ENCODE measurements around the gene UBE2J2.
A peak's percentile ranks its signal among the peaks of the same experiment; 100 is the strongest.

The UBE2J2 gene

GRCh38 chr1:1230656-1231399 is 42.8 kb downstream of the UBE2J2 start:
- H3K27me3 ChIP-seq = no peaks in the 10 kb centered on the region
- peak; percentile 25 for TF ChIP-seq CTCF (IDR thresholded peaks at IDR 0.05; ENCODE audit: low read depth, low read length)
- H3K9me3 ChIP-seq = peaks cover 6% of the 10 kb centered on the region
- peak overlapping the region; percentile 95 for H3K4me3 ChIP-seq (ENCODE audit: low read depth, low read length)
- DNase-seq = no peak
- peaks cover 40% of the 10 kb centered on the region for H3K36me3 ChIP-seq
- H3K4me1 ChIP-seq = no peaks in the 10 kb centered on the region; the same call in 1 of the 2 replicates

- peaks cover 47% of the 10 kb centered on the region for H3K36me3 ChIP-seq
- no peak for DNase-seq
- no peaks in the 10 kb centered on the region for H3K27me3 ChIP-seq
- H3K4me3 ChIP-seq (ENCODE audit: low read depth, low read length) = no peak overlapping the region
- no peak for TF ChIP-seq CTCF (IDR thresholded peaks at IDR 0.05; ENCODE audit: low read depth, low read length)
- H3K4me1 ChIP-seq = no peaks in the 10 kb centered on the region; the same call in 1 of the 2 replicates
- H3K9me3 ChIP-seq = peaks cover 6% of the 10 kb centered on the region
Observed at GRCh38 chr1:1229770-1230169, 43.9 kb downstream of the UBE2J2 start.

GRCh38 chr1:1228596-1229321 is 44.9 kb downstream of the UBE2J2 start:
- Histone ChIP-seq H3K4me1 (no peaks in the 10 kb centered on the region; the same call in 1 of the 2 replicates), H3K27me3 (no peaks in the 10 kb centered on the region), H3K36me3 (peaks cover 52% of the 10 kb centered on the region), H3K9me3 (peaks cover 6% of the 10 kb centered on the region), H3K4me3 (ENCODE audit: low read depth, low read length) (no peak overlapping the region)
- TF ChIP-seq CTCF (IDR thresholded peaks at IDR 0.05; ENCODE audit: low read depth, low read length) = no peak
- no peak for DNase-seq

- DNase-seq = no peak
- Histone ChIP-seq H3K27me3 (no peaks in the 10 kb centered on the region), H3K36me3 (peaks cover 53% of the 10 kb centered on the region), H3K9me3 (peaks cover 5% of the 10 kb centered on the region), H3K4me1 (no peaks in the 10 kb centered on the region; the same call in 1 of the 2 replicates), H3K4me3 (ENCODE audit: low read depth, low read length) (no peak overlapping the region)
- no peak for TF ChIP-seq CTCF (IDR thresholded peaks at IDR 0.05; ENCODE audit: low read depth, low read length)
Observed at GRCh38 chr1:1228187-1228586, 45.5 kb downstream of the UBE2J2 start.

GRCh38 chr1:1227386-1227785 is 46.3 kb downstream of the UBE2J2 start:
- TF ChIP-seq CTCF (IDR thresholded peaks at IDR 0.05; ENCODE audit: low read depth, low read length) = no peak
- no peaks in the 10 kb centered on the region; the same call in 1 of the 2 replicates for H3K4me1 ChIP-seq
- no peaks in the 10 kb centered on the region for H3K27me3 ChIP-seq
- no peak for DNase-seq
- no peaks in the 10 kb centered on the region; the same call in 1 of the 2 replicates for H3K9me3 ChIP-seq
- no peak overlapping the region for H3K4me3 ChIP-seq (ENCODE audit: low read depth, low read length)
- H3K36me3 ChIP-seq = peaks cover 56% of the 10 kb centered on the region

Data from BE2C (cell line).